ENCODE results near the gene LASP1. TPM values are rescaled to one million over a fixed set of nuclear protein-coding genes. Genes with fewer than 3 reads are reported as not detected.
"Not testable (repeated sequence)": the region's sequence is repeated elsewhere in the genome, so short reads cannot be mapped to it uniquely, and the experiment has no call there.

The LASP1 gene
- total RNA-seq, 1 experiment from 2014 or later = 106 TPM

DNA sequence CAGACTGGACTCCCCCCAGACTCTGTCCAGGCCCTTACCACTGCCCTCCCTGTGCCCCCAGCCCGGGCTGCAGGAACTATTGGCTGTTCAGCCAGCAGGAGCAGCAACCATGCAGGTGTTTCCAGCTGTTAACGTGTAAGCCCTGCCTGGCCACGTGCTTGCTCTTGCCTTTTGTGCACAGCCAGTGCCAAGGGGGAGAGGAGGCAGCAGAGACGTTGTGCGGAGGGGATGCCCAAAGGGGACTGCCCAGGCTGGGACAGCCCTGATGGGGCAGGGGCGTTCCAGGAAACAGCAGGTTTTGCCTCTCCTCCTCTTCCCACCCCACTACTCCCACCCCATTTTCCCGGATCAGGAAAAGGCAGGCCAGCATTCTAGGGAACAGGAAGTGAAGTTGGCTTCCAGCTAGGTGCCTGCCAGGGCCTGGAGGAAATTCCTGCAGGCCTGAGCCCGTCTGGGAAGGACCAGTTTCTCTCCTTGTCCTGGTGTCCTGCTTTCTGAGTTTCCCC, 38.9 kb downstream of the LASP1 start:
- no peak overlapping the region for H3K4me3 ChIP-seq (ENCODE audit: low read length)
- H3K36me3 ChIP-seq (ENCODE audit: low read depth, low read length) = peaks cover 7% of the 10 kb centered on the region
- H3K4me1 ChIP-seq (ENCODE audit: insufficient read depth, low read length) = no peaks in the 10 kb centered on the region
- H3K27me3 ChIP-seq (ENCODE audit: low read length) = no peaks in the 10 kb centered on the region
- H4K20me1 ChIP-seq (ENCODE audit: low read length) = no peaks in the 10 kb centered on the region
- intact Hi-C loops (cut with micrococcal nuclease) = no loop called here
- ChIA-PET POLR2A (ENCODE audit: unreplicated experiment) (no interaction called here), CTCF (no interaction called here)
- H2AFZ ChIP-seq (ENCODE audit: low read length) = no peak overlapping the region
- no peaks in the 10 kb centered on the region for H3F3A ChIP-seq (ENCODE audit: low read length, unreplicated experiment)
- H3K9me3 ChIP-seq (ENCODE audit: low read length) = no peaks in the 10 kb centered on the region
- H3K9ac ChIP-seq (ENCODE audit: low read length) = no peak overlapping the region
- TF ChIP-seq EZH2phosphoT487 (IDR thresholded peaks at IDR 0.05; ENCODE audit: borderline replicate concordance, low read length) (no peak), EZH2 (IDR thresholded peaks at IDR 0.05; ENCODE audit: low read length, unreplicated experiment) (no peak)
- TF ChIP-seq, protein P1, sequence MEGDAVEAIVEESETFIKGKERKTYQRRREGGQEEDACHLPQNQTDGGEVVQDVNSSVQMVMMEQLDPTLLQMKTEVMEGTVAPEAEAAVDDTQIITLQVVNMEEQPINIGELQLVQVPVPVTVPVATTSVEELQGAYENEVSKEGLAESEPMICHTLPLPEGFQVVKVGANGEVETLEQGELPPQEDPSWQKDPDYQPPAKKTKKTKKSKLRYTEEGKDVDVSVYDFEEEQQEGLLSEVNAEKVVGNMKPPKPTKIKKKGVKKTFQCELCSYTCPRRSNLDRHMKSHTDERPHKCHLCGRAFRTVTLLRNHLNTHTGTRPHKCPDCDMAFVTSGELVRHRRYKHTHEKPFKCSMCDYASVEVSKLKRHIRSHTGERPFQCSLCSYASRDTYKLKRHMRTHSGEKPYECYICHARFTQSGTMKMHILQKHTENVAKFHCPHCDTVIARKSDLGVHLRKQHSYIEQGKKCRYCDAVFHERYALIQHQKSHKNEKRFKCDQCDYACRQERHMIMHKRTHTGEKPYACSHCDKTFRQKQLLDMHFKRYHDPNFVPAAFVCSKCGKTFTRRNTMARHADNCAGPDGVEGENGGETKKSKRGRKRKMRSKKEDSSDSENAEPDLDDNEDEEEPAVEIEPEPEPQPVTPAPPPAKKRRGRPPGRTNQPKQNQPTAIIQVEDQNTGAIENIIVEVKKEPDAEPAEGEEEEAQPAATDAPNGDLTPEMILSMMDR (conservative IDR thresholded peaks at IDR 0.05; ENCODE audit: low read depth, low read length) = no peak
- ATAC-seq (no peak), DNase-seq (no peak)
- no peaks in the 10 kb centered on the region for H3K79me2 ChIP-seq (ENCODE audit: low read length)
- H3K27ac ChIP-seq (ENCODE audit: low read length) = no peak overlapping the region
- H3K4me2 ChIP-seq (ENCODE audit: low read length) = no peak overlapping the region
- BruUV-seq (replicated peaks) = no TSS peak
- no peaks in the 10 kb centered on the region for H3K9me2 ChIP-seq (replicated peaks; ENCODE audit: low read length)

DNA sequence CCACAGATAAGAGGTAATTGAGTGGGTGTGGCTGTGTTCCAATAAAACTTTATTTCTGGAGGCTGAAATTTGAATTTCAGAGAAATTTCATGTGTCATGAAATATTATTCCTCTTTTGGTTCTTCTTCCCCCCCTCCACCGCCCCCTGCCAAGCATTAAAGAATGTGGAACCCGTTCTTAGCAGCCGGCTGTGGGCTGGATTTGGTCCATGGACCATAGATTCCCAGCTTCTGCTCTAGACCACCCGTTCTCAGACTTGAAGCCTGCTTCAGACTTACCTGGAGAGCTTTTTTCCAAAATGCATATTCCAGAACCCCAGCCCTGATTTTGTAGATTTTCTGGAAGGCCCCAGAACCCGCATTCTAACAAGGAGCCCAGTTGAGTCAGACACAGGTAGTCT, 40.5 kb downstream of the LASP1 start:
- Histone ChIP-seq H3K4me1 (ENCODE audit: insufficient read depth, low read length) (no peaks in the 10 kb centered on the region), H3K36me3 (ENCODE audit: low read depth, low read length) (peaks cover under 1% of the 10 kb centered on the region), H4K20me1 (ENCODE audit: low read length) (no peaks in the 10 kb centered on the region), H3K9me3 (ENCODE audit: low read length) (no peaks in the 10 kb centered on the region), H3K4me3 (ENCODE audit: low read length) (no peak overlapping the region), H3K79me2 (ENCODE audit: low read length) (no peaks in the 10 kb centered on the region), H2AFZ (ENCODE audit: low read length) (no peak overlapping the region), H3K27ac (ENCODE audit: low read length) (no peak overlapping the region), H3K27me3 (ENCODE audit: low read length) (no peaks in the 10 kb centered on the region), H3K4me2 (ENCODE audit: low read length) (no peak overlapping the region), H3K9ac (ENCODE audit: low read length) (no peak overlapping the region), H3F3A (ENCODE audit: low read length, unreplicated experiment) (no peaks in the 10 kb centered on the region), H3K9me2 (replicated peaks; ENCODE audit: low read length) (no peaks in the 10 kb centered on the region)
- no peak for ATAC-seq
- POLR2A ChIA-PET (ENCODE audit: unreplicated experiment) = no interaction called here
- intact Hi-C loops (cut with micrococcal nuclease) = no loop called here
- DNase-seq = no peak
- TF ChIP-seq, protein P1 (conservative IDR thresholded peaks at IDR 0.05; ENCODE audit: low read depth, low read length) = no peak
- TF ChIP-seq EZH2 (IDR thresholded peaks at IDR 0.05; ENCODE audit: low read length, unreplicated experiment) (no peak), EZH2phosphoT487 (IDR thresholded peaks at IDR 0.05; ENCODE audit: borderline replicate concordance, low read length) (no peak)
- BruUV-seq (replicated peaks) = no TSS peak
- CTCF ChIA-PET = no interaction called here

DNA sequence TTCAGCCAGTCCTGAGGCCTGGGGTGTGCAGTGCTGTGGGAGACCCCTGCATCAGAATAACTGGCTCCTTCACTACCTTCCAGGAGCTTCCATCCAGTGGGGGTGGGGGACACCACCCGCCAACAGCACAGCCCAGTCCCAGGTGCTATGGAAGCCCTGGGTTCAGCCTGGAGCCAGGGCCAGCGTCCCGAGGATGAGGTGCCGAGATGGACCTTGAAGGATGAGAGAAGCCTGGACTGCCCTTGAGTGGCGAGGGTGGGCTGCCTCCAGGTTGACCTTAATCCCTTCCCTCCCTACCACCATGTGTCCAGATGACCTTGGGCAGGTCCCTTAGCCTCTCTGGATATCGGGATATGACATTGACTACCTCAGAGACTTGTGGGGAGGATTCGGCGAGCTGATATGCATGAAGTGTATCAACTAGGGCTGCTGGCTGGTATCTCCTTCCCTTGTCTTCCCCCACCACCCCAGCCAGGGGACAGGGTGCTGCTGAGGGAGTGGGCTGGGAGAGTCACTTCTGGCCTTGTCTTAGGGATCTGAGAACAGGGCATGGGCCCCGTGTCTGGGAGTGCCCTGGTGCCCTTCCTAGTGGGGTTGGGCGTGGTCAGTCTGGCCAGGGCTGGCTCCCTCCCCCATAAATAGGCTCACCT, 41.3 kb downstream of the LASP1 start:
- Histone ChIP-seq H3F3A (ENCODE audit: low read length, unreplicated experiment) (no peaks in the 10 kb centered on the region), H3K9me3 (ENCODE audit: low read length) (no peaks in the 10 kb centered on the region), H3K9me2 (replicated peaks; ENCODE audit: low read length) (no peaks in the 10 kb centered on the region), H3K9ac (ENCODE audit: low read length) (no peak overlapping the region), H2AFZ (ENCODE audit: low read length) (no peak overlapping the region), H3K4me1 (ENCODE audit: insufficient read depth, low read length) (no peaks in the 10 kb centered on the region), H3K4me2 (ENCODE audit: low read length) (no peak overlapping the region), H3K27ac (ENCODE audit: low read length) (no peak overlapping the region), H3K79me2 (ENCODE audit: low read length) (no peaks in the 10 kb centered on the region), H3K27me3 (ENCODE audit: low read length) (no peaks in the 10 kb centered on the region), H3K4me3 (ENCODE audit: low read length) (no peak overlapping the region), H4K20me1 (ENCODE audit: low read length) (no peaks in the 10 kb centered on the region), H3K36me3 (ENCODE audit: low read depth, low read length) (peaks cover 3% of the 10 kb centered on the region)
- CTCF ChIA-PET = no interaction called here
- BruUV-seq (replicated peaks) = no TSS peak
- intact Hi-C loops (cut with micrococcal nuclease) = no loop called here
- ATAC-seq (no peak), DNase-seq (no peak)
- POLR2A ChIA-PET (ENCODE audit: unreplicated experiment) = no interaction called here
- TF ChIP-seq EZH2 (IDR thresholded peaks at IDR 0.05; ENCODE audit: low read length, unreplicated experiment) (no peak), EZH2phosphoT487 (IDR thresholded peaks at IDR 0.05; ENCODE audit: borderline replicate concordance, low read length) (no peak)
- TF ChIP-seq, protein P1 (conservative IDR thresholded peaks at IDR 0.05; ENCODE audit: low read depth, low read length) = no peak

DNA sequence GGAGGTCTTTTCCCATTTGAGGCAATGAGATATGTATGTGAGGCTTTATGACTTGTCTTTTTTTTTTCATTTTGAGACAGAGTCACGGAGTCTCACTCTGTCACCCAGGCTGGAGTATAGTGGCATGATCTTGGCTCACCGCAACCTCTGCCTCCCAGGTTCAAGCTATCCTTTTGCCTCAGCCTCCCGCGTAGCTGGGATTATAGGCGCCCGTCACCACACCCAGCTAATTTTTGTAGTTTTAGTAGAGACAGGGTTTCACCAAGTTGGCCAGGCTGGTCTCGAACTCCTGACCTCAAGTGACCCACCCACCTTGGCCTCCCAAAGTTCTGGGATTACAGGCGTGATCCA, 41.8 kb downstream of the LASP1 start:
- intact Hi-C loops (cut with micrococcal nuclease); H3K79me2 ChIP-seq (ENCODE audit: low read length); DNase-seq; H3K4me2 ChIP-seq (ENCODE audit: low read length); H2AFZ ChIP-seq (ENCODE audit: low read length); H3K4me3 ChIP-seq (ENCODE audit: low read length); H3K27ac ChIP-seq (ENCODE audit: low read length); H4K20me1 ChIP-seq (ENCODE audit: low read length); H3K9me2 ChIP-seq (replicated peaks; ENCODE audit: low read length); POLR2A ChIA-PET (ENCODE audit: unreplicated experiment); H3K9me3 ChIP-seq (ENCODE audit: low read length); H3F3A ChIP-seq (ENCODE audit: low read length, unreplicated experiment); H3K36me3 ChIP-seq (ENCODE audit: low read depth, low read length); H3K27me3 ChIP-seq (ENCODE audit: low read length); BruUV-seq (replicated peaks); ATAC-seq; H3K9ac ChIP-seq (ENCODE audit: low read length); CTCF ChIA-PET; H3K4me1 ChIP-seq (ENCODE audit: insufficient read depth, low read length): not testable (repeated sequence)
